Tibial artery (tissue), 4 donors: Measurements from ENCODE around the gene SLC4A11.

Experiments
- DNase-seq, 2 donors: peaks; one replicate each; pipeline ENCODE4 v3.0.0-alpha.2; 2019
- H3K27ac ChIP-seq, 2 donors: fragments of 200-600 bp; sonication (generic) in 1 of 2; 1 replicate in 1 of 2; 2 replicates in 1 of 2; pipeline ENCODE4 v1.5.1; 2018 to 2019; ENCODE audit warnings: mild to moderate bottlenecking in 1 of 2
- H3K27me3 ChIP-seq, 2 donors: fragments of 200-600 bp; sonication (generic) in 1 of 2; one replicate each; pipeline versions ENCODE4 v1.5.1 to v1.6.0; 2016 to 2019
- H3K36me3 ChIP-seq, 3 donors: fragments of 200-600 bp; sonication (generic) in 2 of 3; one replicate each; pipeline ENCODE4 v1.5.1; 2016 to 2019; ENCODE audit warnings: mild to moderate bottlenecking in 2 of 3
- H3K4me1 ChIP-seq, 4 donors: fragments of 200-600 bp; sonication (generic) in 2 of 4; 1 replicate in 3 of 4; 2 replicates in 1 of 4; pipeline ENCODE4 v1.5.1; 2016 to 2019
- H3K4me3 ChIP-seq, 2 donors: fragments of 200-600 bp; sonication (generic) in 1 of 2; 1 replicate in 1 of 2; 2 replicates in 1 of 2; pipeline ENCODE4 v1.5.1; 2018 to 2019; ENCODE audit warnings: mild to moderate bottlenecking in 2 of 2
- H3K9me3 ChIP-seq, 3 donors: fragments of 200-600 bp; sonication (generic) in 1 of 3; one replicate each; pipeline ENCODE4 v1.5.1; 2016 to 2019
- CTCF ChIP-seq, 2 experiments: fragments of 200-600 bp in 1 of 2; fragments of 450-650 bp in 1 of 2; IDR thresholded peaks; one replicate each; pipeline ENCODE4 v1.5.1; 2017 to 2019; ENCODE audit warnings: antibody characterized with exemption in 2 of 2, mild to moderate bottlenecking in 1 of 2, moderate library complexity in 1 of 2
- intact Hi-C: fragments of 100-400 bp; cut with DNase I; formaldehyde crosslinking; loops from one replicate; pipeline ENCODE4 v1.15.0; 2023; ENCODE audit warnings: low total_unique reads

Gene SLC4A11

GRCh38 chr20:3239026-3239866 lies at the start of gene SLC4A11:
TSS of gene SLC4A11 (minus strand) at chr20:3239190. CDS start at chr20:3239137, 53 bp downstream.
- DNase-seq, result peak in 1 of 2 donors; percentile 45
- H3K27ac ChIP-seq, result no peak within 1 kb of the TSS
- H3K27me3 ChIP-seq, result peaks cover 0 to 70% of the 10 kb centered on the region in 2 donors

GRCh38 chr20:3283222-3283820 lies 44.3 kb upstream of the SLC4A11 start:
- Histone ChIP-seq H3K4me3 (no peak overlapping the region), H3K36me3 (peaks cover 66 to 83% (median 83%) of the 10 kb centered on the region in 3 donors), H3K27ac (no peak overlapping the region), H3K27me3 (no peaks in the 10 kb centered on the region), H3K4me1 (no peaks in the 10 kb centered on the region), H3K9me3 (no peaks in the 10 kb centered on the region)
- intact Hi-C loops, result no loop called here
- no peak for TF ChIP-seq CTCF (IDR thresholded peaks at IDR 0.05)
- no peak for DNase-seq

More at GRCh38 chr20:3239026-3239866, at the start of gene SLC4A11:
- Histone ChIP-seq H3K4me3 (peak within 1 kb of the TSS; percentile 55 to 72), H3K36me3 (no peaks in the 10 kb centered on the region), H3K9me3 (no peaks in the 10 kb centered on the region), H3K4me1 (peaks cover 0 to 26% (median 25%) of the 10 kb centered on the region in 4 donors)
- TF ChIP-seq CTCF (IDR thresholded peaks at IDR 0.05), result no peak
- intact Hi-C loops, result no loop called here

GRCh38 chr20:3282271-3283221 lies 43.6 kb upstream of the SLC4A11 start:
- H3K4me1 ChIP-seq, result no peaks in the 10 kb centered on the region
- intact Hi-C loops, result no loop called here
- H3K36me3 ChIP-seq, result peaks cover 68 to 83% (median 83%) of the 10 kb centered on the region in 3 donors
- TF ChIP-seq CTCF (IDR thresholded peaks at IDR 0.05), result no peak
- no peak overlapping the region for H3K27ac ChIP-seq
- H3K9me3 ChIP-seq, result no peaks in the 10 kb centered on the region
- no peak for DNase-seq
- no peaks in the 10 kb centered on the region for H3K27me3 ChIP-seq
- H3K4me3 ChIP-seq, result no peak overlapping the region

GRCh38 chr20:3281437-3281836 lies 42.4 kb upstream of the SLC4A11 start:
- H3K27me3 ChIP-seq, result no peaks in the 10 kb centered on the region
- H3K4me3 ChIP-seq, result no peak overlapping the region
- intact Hi-C loops, result no loop called here
- no peak overlapping the region for H3K27ac ChIP-seq
- no peak for DNase-seq
- H3K36me3 ChIP-seq, result peaks cover 65 to 83% (median 81%) of the 10 kb centered on the region in 3 donors
- H3K9me3 ChIP-seq, result no peaks in the 10 kb centered on the region
- TF ChIP-seq CTCF (IDR thresholded peaks at IDR 0.05), result no peak
- H3K4me1 ChIP-seq, result no peaks in the 10 kb centered on the region

GRCh38 chr20:3279761-3280160 lies 40.8 kb upstream of the SLC4A11 start:
- TF ChIP-seq CTCF (IDR thresholded peaks at IDR 0.05), result no peak
- Histone ChIP-seq H3K27ac (no peak overlapping the region), H3K9me3 (no peaks in the 10 kb centered on the region), H3K27me3 (no peaks in the 10 kb centered on the region), H3K4me1 (no peaks in the 10 kb centered on the region), H3K4me3 (no peak overlapping the region), H3K36me3 (peaks cover 73 to 89% (median 89%) of the 10 kb centered on the region in 3 donors)
- intact Hi-C loops, result no loop called here
- DNase-seq, result no peak
